Measurements from ENCODE around the gene COG5.

DNA sequence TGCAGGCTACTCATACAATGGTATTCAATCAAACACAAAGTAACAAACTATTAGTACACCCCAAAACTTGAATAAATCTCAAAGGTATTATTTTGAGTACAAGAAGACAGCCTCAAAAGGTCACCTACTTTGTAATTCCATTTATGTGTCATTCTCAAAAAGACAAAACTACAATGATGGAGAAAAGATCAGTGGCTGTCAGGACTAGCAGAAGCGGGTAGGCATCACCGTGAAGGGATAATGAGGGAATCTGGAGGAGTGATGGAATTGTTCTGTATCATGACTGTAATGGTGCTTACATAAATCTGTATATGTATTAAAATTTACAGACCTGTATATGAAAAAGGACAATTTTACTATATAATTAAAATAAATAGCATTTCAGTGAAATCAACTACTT lies 37.0 kb downstream of the COG5 start:
- TF ChIP-seq, protein P1, sequence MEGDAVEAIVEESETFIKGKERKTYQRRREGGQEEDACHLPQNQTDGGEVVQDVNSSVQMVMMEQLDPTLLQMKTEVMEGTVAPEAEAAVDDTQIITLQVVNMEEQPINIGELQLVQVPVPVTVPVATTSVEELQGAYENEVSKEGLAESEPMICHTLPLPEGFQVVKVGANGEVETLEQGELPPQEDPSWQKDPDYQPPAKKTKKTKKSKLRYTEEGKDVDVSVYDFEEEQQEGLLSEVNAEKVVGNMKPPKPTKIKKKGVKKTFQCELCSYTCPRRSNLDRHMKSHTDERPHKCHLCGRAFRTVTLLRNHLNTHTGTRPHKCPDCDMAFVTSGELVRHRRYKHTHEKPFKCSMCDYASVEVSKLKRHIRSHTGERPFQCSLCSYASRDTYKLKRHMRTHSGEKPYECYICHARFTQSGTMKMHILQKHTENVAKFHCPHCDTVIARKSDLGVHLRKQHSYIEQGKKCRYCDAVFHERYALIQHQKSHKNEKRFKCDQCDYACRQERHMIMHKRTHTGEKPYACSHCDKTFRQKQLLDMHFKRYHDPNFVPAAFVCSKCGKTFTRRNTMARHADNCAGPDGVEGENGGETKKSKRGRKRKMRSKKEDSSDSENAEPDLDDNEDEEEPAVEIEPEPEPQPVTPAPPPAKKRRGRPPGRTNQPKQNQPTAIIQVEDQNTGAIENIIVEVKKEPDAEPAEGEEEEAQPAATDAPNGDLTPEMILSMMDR (IDR thresholded peaks at IDR 0.05), result no peak
- TF ChIP-seq POLR2A (IDR thresholded peaks at IDR 0.05), result no peak
